ENCODE measurements around the gene PRDM2. TPM values are rescaled to one million over a fixed set of nuclear protein-coding genes. Genes with fewer than 3 reads are reported as not detected.

PRDM2 gene
- total RNA-seq, 2 experiments from 2014 or later: 55.0 to 58.5 TPM

- H3K4me3 Mint-ChIP-seq: no peak overlapping the region
- H3K36me3 Mint-ChIP-seq: peaks cover 9% of the 10 kb centered on the region
- H3K27me3 Mint-ChIP-seq: no peaks in the 10 kb centered on the region
- no peaks in the 10 kb centered on the region for H3K9me3 Mint-ChIP-seq (ENCODE audit: low read depth)
- peaks cover 15% of the 10 kb centered on the region for H3K4me1 Mint-ChIP-seq
- CTCF ChIA-PET: no interaction called here
- DNase-seq (no peak), ATAC-seq (no peak)
- no peak overlapping the region for H3K27ac Mint-ChIP-seq
These were observed 99.7 kb downstream of the PRDM2 start for GRCh38 chr1:13799502-13800283.

DNA sequence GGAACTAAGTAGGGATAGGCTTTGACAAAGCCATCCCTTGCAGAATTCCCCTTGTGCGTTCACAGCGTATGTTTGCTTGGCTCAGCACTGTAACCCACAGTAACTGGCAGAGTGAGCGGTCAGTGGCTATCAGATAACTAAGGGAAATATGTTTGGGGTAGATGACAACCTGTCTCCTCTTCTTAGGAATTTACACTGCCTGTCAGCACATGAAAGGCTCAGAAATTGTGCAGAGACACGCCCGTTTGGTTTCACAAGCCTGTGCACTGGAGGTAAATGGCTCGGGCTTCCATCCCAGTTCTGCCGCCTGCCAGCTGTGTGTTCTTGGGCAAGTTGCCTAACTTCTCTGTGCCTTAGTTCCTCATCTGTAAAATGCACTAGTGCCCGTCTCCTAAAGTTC lies 101.2 kb downstream of the PRDM2 start:
- Mint-ChIP-seq H3K27ac (no peak overlapping the region), H3K36me3 (peaks cover under 1% of the 10 kb centered on the region), H3K4me3 (no peak overlapping the region), H3K27me3 (no peaks in the 10 kb centered on the region), H3K4me1 (peaks cover 10% of the 10 kb centered on the region), H3K9me3 (ENCODE audit: low read depth) (no peaks in the 10 kb centered on the region)
- no peak for ATAC-seq
- no peak for DNase-seq
- CTCF ChIA-PET: no interaction called here

DNA sequence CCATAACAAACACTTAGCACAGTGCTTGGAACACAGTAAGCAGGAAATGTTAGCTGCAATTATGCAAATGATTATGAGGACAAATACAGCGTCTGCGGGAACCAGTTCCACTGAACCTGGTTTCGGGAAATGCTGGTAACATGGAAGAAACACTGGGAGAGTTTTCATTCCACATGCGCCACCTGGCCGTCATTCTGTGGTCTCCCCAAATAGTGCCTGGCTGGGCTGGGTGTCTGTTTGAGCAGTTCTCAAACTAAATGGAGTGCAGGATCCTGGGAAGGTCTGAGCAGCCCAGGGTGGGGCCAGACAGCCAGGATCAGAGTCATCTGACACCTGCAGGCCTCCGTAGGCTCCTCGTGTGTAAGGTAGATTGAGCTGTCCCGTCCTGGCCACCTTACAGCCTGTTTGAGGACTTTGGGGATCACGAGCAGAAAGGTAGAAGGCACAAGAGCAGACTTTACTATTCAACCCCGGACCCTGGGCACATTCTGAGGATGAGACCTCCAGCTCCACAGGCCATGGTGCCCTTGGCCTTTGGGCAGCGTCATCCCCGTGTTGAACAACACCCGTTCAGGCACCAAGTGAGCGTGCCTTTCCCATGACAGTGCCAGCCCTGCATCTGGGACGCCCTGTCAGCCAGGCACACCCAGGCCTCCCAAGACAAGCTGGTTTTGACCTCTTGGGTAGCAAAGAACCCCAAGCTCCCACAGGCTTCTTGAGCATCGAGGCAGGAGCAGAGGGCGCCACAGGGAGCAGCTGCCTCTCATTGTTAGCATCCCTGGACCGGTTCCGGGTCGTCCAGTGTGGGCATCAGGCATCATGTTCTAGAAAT lies 101.9 kb downstream of the PRDM2 start:
- CTCF ChIA-PET: interaction anchor here (0.7 kb wide), 1 partner anchor 10 kb away, joined by 3 read pairs; no protein-coding TSS in a partner anchor
- Mint-ChIP-seq H3K36me3 (no peaks in the 10 kb centered on the region), H3K9me3 (ENCODE audit: low read depth) (no peaks in the 10 kb centered on the region), H3K4me3 (no peak overlapping the region), H3K27ac (no peak overlapping the region), H3K27me3 (no peaks in the 10 kb centered on the region), H3K4me1 (peaks cover 12% of the 10 kb centered on the region)
- ATAC-seq (no peak), DNase-seq (no peak)

DNA sequence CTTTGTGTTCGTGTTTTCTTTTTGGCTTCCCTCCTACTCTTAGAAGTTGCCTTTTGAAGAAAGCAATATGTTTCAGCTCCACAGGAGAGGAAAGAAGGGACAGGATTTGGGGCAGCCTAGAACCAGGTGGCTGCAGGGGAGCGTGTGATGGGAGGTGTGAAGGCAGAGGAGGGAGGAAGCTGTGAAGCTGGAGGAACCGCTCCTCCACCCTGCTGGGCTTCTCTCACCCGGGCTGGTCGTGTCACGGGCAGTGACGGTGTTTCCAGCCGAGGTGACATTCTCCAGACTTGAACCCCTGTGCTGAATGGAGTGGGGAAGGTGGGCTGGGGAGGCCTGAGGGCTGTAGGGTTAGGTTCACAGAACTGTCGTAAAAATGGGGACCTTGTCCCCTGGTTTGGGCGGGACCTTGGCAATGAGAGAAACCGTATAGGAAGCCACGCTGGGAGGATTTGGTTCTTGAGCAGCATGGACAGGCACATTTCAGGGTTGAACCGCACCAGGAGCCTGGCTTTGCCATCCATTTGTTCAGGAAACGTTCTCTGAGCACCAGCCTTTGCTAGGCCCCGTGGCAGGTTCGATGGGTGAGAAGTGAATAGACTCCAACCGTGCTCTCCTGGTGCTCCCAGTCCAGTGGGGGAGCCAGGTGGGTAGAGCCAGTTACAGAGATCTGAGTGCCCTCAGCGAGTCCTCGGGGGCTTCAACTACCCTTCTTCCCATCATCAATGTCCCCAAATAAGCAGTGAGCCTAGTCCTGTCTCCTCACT lies 103.0 kb downstream of the PRDM2 start:
- Mint-ChIP-seq H3K27ac (no peak overlapping the region), H3K27me3 (no peaks in the 10 kb centered on the region), H3K4me1 (peaks cover 8% of the 10 kb centered on the region), H3K36me3 (no peaks in the 10 kb centered on the region), H3K9me3 (ENCODE audit: low read depth) (no peaks in the 10 kb centered on the region), H3K4me3 (no peak overlapping the region)
- DNase-seq (no peak), ATAC-seq (no peak)
- CTCF ChIA-PET: no interaction called here

DNA sequence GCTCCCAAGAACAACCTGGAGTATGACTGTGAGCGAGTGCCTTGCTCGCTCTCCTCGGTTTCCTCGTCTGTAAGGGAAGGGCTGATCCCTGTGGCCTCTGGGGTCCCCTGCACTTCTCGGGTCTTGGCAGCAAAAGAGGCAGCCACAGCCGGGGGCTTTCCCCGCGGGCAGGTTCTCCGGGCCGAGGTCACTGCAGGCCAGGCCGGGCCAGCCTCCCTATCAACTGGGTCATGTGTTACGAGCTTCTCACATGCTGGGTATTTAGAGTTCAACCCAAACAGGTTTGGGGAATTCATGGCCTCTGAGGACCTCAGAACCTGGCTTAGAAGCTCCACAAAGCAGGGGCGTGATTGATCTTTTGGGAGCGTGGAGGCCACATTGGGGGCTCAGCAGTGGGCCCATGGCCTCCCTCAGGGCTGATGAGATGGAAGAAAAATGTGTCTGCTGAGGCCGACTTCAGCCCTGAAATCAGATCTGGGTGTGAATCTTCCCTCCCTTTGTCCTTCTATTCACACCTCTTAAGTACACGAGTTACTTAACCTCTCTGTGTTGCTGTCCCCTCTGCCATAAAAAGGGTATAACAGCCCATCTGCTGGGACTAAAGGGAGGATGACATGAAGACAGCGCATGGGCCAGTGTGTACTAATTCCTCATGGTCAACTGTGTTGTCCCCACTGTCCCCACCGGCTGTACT lies 103.7 kb downstream of the PRDM2 start:
- no peaks in the 10 kb centered on the region for H3K27me3 Mint-ChIP-seq
- peaks cover 12% of the 10 kb centered on the region for H3K4me1 Mint-ChIP-seq
- no peak for DNase-seq
- no peaks in the 10 kb centered on the region for H3K9me3 Mint-ChIP-seq (ENCODE audit: low read depth)
- no peak overlapping the region for H3K27ac Mint-ChIP-seq
- no peak for ATAC-seq
- no peaks in the 10 kb centered on the region for H3K36me3 Mint-ChIP-seq
- H3K4me3 Mint-ChIP-seq: no peak overlapping the region
- CTCF ChIA-PET: interaction anchor here (1.3 kb wide), 1 partner anchor 27 kb away, joined by 3 read pairs; no protein-coding TSS in a partner anchor

- ATAC-seq: no peak
- no peak overlapping the region for H3K4me3 Mint-ChIP-seq
- H3K27me3 Mint-ChIP-seq: no peaks in the 10 kb centered on the region
These were observed 104.2 kb downstream of the PRDM2 start for GRCh38 chr1:13804240-13804633.

DNA sequence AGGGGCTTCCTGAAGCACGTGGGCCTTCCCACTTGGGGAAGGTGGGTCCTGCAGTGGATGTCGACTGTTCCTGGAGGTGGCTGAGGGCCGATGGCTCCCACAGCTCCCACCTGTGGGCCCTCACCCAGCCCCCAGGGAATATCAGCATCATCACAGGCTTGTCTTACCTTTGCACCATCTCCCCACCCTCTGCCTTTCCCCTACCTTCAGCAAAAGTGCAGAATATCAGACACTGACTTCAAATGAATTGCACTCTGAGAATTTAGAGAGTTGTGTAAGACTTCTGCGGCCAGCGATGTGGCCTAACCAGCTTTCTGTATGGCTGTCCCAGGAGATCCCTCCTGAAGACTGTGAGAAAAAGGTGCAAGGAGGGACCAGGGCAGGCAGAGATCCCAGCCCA lies 105.4 kb downstream of the PRDM2 start:
- Mint-ChIP-seq H3K9me3 (ENCODE audit: low read depth) (no peaks in the 10 kb centered on the region), H3K4me1 (peaks cover 27% of the 10 kb centered on the region), H3K4me3 (no peak overlapping the region), H3K36me3 (no peaks in the 10 kb centered on the region), H3K27me3 (no peaks in the 10 kb centered on the region), H3K27ac (no peak overlapping the region)
- CTCF ChIA-PET: interaction anchor here (1.1 to 1.3 kb wide), 2 partner anchors 29 to 45 kb away, joined by 3 read pairs; no protein-coding TSS in a partner anchor
- ATAC-seq (no peak), DNase-seq (no peak)

More at GRCh38 chr1:13804240-13804633, 104.2 kb downstream of the PRDM2 start:
- no peak overlapping the region for H3K27ac Mint-ChIP-seq
- no peak for DNase-seq
- no peaks in the 10 kb centered on the region for H3K36me3 Mint-ChIP-seq
- H3K4me1 Mint-ChIP-seq: peaks cover 17% of the 10 kb centered on the region
- CTCF ChIA-PET: interaction anchor here (1.3 kb wide), 1 partner anchor 28 kb away, joined by 3 read pairs; no protein-coding TSS in a partner anchor
- no peaks in the 10 kb centered on the region for H3K9me3 Mint-ChIP-seq (ENCODE audit: low read depth)

DNA sequence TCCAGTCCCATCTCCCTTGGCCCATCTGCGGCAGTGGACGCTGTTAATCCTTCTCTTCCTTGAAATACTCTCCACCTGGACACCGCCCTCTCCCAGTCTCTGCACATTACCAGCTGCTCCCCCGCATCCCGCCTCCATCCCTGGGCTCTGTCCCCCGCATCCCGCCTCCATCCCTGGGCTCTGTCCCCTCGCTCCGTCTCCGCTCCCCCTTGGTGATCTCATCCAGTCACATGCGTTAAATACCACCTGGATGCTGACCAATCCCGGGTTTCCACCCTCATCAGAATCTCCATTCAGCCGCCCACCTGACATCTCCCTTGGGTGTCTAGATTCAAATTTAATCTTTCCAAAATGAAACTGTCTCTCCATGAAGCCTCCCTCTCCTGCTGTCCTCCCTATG lies 106.1 kb downstream of the PRDM2 start:
- no peak for DNase-seq
- no peaks in the 10 kb centered on the region for H3K36me3 Mint-ChIP-seq
- H3K4me3 Mint-ChIP-seq: no peak overlapping the region
- H3K27ac Mint-ChIP-seq: no peak overlapping the region
- H3K27me3 Mint-ChIP-seq: no peaks in the 10 kb centered on the region
- no peaks in the 10 kb centered on the region for H3K9me3 Mint-ChIP-seq (ENCODE audit: low read depth)
- ATAC-seq: no peak
- peaks cover 28% of the 10 kb centered on the region for H3K4me1 Mint-ChIP-seq
- CTCF ChIA-PET: no interaction called here

DNA sequence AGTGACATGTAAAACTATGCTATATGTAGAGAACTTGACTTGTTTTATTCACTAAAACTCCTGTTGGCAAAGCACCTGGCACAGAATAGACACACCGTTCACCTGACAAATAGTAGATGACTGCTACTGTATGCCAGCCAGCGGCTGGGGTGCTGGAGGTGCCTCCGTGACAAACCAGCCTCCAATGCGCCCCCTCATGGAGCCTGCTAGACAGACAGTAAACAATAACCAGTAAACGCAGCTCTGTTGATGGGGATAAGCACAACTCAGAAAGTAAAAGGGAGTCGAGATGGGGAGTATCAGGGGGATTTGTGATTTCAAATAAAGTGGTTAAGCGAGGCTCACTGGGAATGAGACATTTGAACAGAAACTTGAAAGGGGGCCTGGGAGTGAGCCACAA lies 107.2 kb downstream of the PRDM2 start:
- Mint-ChIP-seq H3K27me3 (no peaks in the 10 kb centered on the region), H3K9me3 (ENCODE audit: low read depth) (no peaks in the 10 kb centered on the region), H3K4me3 (no peak overlapping the region), H3K27ac (no peak overlapping the region), H3K36me3 (no peaks in the 10 kb centered on the region), H3K4me1 (peaks cover 29% of the 10 kb centered on the region)
- DNase-seq: no peak
- CTCF ChIA-PET: interaction anchor here (1.0 kb wide), 1 partner anchor 142 kb away, joined by 3 read pairs; no protein-coding TSS in a partner anchor
- ATAC-seq: no peak

DNA sequence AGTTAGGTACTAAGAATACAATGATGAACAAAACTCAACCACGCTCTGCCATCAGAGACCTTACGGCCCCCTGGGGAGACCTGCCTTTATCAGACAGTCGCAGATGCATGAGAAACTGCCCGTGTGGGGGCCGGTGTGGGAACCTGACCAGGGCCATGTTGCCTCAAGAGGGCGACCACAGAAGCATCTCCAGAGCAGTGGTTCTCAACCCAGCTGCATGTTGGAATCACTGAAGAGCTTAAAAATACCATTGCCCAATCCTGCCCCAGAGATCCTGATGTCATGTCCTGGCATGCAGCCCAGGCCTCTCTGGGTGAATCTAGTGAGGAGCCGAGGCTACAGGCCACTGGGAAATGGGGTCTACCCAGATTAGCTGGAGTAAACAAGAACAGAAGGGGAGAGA lies 108.7 kb downstream of the PRDM2 start:
- Mint-ChIP-seq H3K9me3 (ENCODE audit: low read depth) (no peaks in the 10 kb centered on the region), H3K27me3 (no peaks in the 10 kb centered on the region), H3K27ac (no peak overlapping the region), H3K4me3 (no peak overlapping the region), H3K36me3 (no peaks in the 10 kb centered on the region), H3K4me1 (peaks cover 36% of the 10 kb centered on the region)
- CTCF ChIA-PET: no interaction called here
- DNase-seq (no peak), ATAC-seq (no peak)

- Mint-ChIP-seq H3K4me3 (no peak overlapping the region), H3K36me3 (no peaks in the 10 kb centered on the region), H3K4me1 (peaks cover 37% of the 10 kb centered on the region), H3K9me3 (ENCODE audit: low read depth) (no peaks in the 10 kb centered on the region), H3K27me3 (no peaks in the 10 kb centered on the region), H3K27ac (no peak overlapping the region)
- DNase-seq: peak; percentile 59
- ATAC-seq: no peak
- CTCF ChIA-PET: interaction anchor here (1.3 kb wide), 1 partner anchor 145 kb away, joined by 5 read pairs; no protein-coding TSS in a partner anchor
These were observed 109.6 kb downstream of the PRDM2 start for GRCh38 chr1:13809461-13810159.
